ENCODE measurements around the gene HAUS1. TPM values are rescaled to one million over a fixed set of nuclear protein-coding genes. Genes with fewer than 3 reads are reported as not detected.
"Not testable (repeated sequence)": the region's sequence is repeated elsewhere in the genome, so short reads cannot be mapped to it uniquely, and the experiment has no call there.

Gene HAUS1
- total RNA-seq, 6 experiments from 2014 or later: 22.7 to 34.8 (median 31.6) TPM

- no peak for DNase-seq
- no peak for TF ChIP-seq CTCF (IDR thresholded peaks at IDR 0.05)
- Mint-ChIP-seq H3K4me3 (no peak overlapping the region), H3K27ac (no peak overlapping the region), H3K36me3 (ENCODE audit: low read depth) (peaks cover 5% of the 10 kb centered on the region; the same call in 1 of the 2 replicates), H3K27me3 (ENCODE audit: insufficient read depth) (no peaks in the 10 kb centered on the region; the same call in 1 of the 2 replicates), H3K9me3 (no peaks in the 10 kb centered on the region), H3K4me1 (ENCODE audit: low read depth) (peaks cover 6% of the 10 kb centered on the region)
Measured at GRCh38 chr18:46109386-46109785, 5.2 kb downstream of the HAUS1 start.

- no peak overlapping the region for H3K4me3 Mint-ChIP-seq
- no peaks in the 10 kb centered on the region; the same call in 1 of the 2 replicates for H3K4me1 Mint-ChIP-seq (ENCODE audit: low read depth)
- H3K27ac Mint-ChIP-seq: no peak overlapping the region
- no peaks in the 10 kb centered on the region; the same call in 1 of the 2 replicates for H3K27me3 Mint-ChIP-seq (ENCODE audit: insufficient read depth)
- TF ChIP-seq CTCF (IDR thresholded peaks at IDR 0.05): no peak
- DNase-seq: no peak
- H3K36me3 Mint-ChIP-seq (ENCODE audit: low read depth): peaks cover 5% of the 10 kb centered on the region; the same call in 1 of the 2 replicates
- no peaks in the 10 kb centered on the region for H3K9me3 Mint-ChIP-seq
Measured at GRCh38 chr18:46110406-46110805, 6.2 kb downstream of the HAUS1 start.

GRCh38 chr18:46113751-46114150, 9.6 kb downstream of the HAUS1 start:
- Mint-ChIP-seq H3K27me3 (ENCODE audit: insufficient read depth) (no peaks in the 10 kb centered on the region; the same call in 1 of the 2 replicates), H3K9me3 (no peaks in the 10 kb centered on the region), H3K36me3 (ENCODE audit: low read depth) (peaks cover 5% of the 10 kb centered on the region; the same call in 1 of the 2 replicates), H3K4me3 (no peak overlapping the region), H3K4me1 (ENCODE audit: low read depth) (no peaks in the 10 kb centered on the region), H3K27ac (no peak overlapping the region)
- no peak for DNase-seq
- no peak for TF ChIP-seq CTCF (IDR thresholded peaks at IDR 0.05)

GRCh38 chr18:46126625-46127024, 22.4 kb downstream of the HAUS1 start:
- not testable (repeated sequence) for H3K9me3 Mint-ChIP-seq; H3K4me1 Mint-ChIP-seq (ENCODE audit: low read depth); DNase-seq; H3K27ac Mint-ChIP-seq; H3K27me3 Mint-ChIP-seq (ENCODE audit: insufficient read depth); H3K4me3 Mint-ChIP-seq
- H3K36me3 Mint-ChIP-seq (ENCODE audit: low read depth): peaks cover 11% of the 10 kb centered on the region

GRCh38 chr18:46130061-46130460, 25.9 kb downstream of the HAUS1 start:
- Mint-ChIP-seq H3K27me3 (ENCODE audit: insufficient read depth) (no peaks in the 10 kb centered on the region; the same call in 1 of the 2 replicates), H3K4me1 (ENCODE audit: low read depth) (peaks cover 9% of the 10 kb centered on the region; the same call in 1 of the 2 replicates), H3K27ac (no peak overlapping the region), H3K36me3 (ENCODE audit: low read depth) (peaks cover 11% of the 10 kb centered on the region), H3K9me3 (no peaks in the 10 kb centered on the region), H3K4me3 (no peak overlapping the region)
- no peak for TF ChIP-seq CTCF (IDR thresholded peaks at IDR 0.05)
- DNase-seq: no peak

GRCh38 chr18:46130549-46130948, 26.4 kb downstream of the HAUS1 start:
- H3K9me3 Mint-ChIP-seq; H3K4me3 Mint-ChIP-seq; H3K27me3 Mint-ChIP-seq (ENCODE audit: insufficient read depth); DNase-seq; H3K27ac Mint-ChIP-seq: not testable (repeated sequence)
- peaks cover 10% of the 10 kb centered on the region; the same call in 1 of the 2 replicates for H3K4me1 Mint-ChIP-seq (ENCODE audit: low read depth)
- H3K36me3 Mint-ChIP-seq (ENCODE audit: low read depth): peaks cover 11% of the 10 kb centered on the region

GRCh38 chr18:46133534-46133933, 29.3 kb downstream of the HAUS1 start:
- no peak for TF ChIP-seq CTCF (IDR thresholded peaks at IDR 0.05)
- H3K4me3 Mint-ChIP-seq: no peak overlapping the region
- H3K27me3 Mint-ChIP-seq (ENCODE audit: insufficient read depth): no peaks in the 10 kb centered on the region
- no peaks in the 10 kb centered on the region for H3K9me3 Mint-ChIP-seq
- H3K27ac Mint-ChIP-seq: no peak overlapping the region
- peaks cover 10% of the 10 kb centered on the region; the same call in 1 of the 2 replicates for H3K4me1 Mint-ChIP-seq (ENCODE audit: low read depth)
- DNase-seq: no peak
- H3K36me3 Mint-ChIP-seq (ENCODE audit: low read depth): peaks cover 11% of the 10 kb centered on the region
